DOHH2 (cell line): ENCODE results near the gene METTL16.
"Not testable (repeated sequence)": the region's sequence is repeated elsewhere in the genome, so short reads cannot be mapped to it uniquely, and the experiment has no call there.

Source experiments
- H3F3A ChIP-seq: fragments of 200-600 bp; sonication (generic), shearing (Covaris generic); 2 replicates; pipeline ENCODE4 v1.6.0; 2016; ENCODE audit warnings: antibody characterized with exemption, mild to moderate bottlenecking; ENCODE audit not compliant: control insufficient read depth, insufficient read depth
- H3K27ac ChIP-seq: fragments of 200-600 bp; sonication (generic); 2 replicates; pipeline ENCODE4 v1.5.1; 2014; ENCODE audit warnings: low read depth, mild to moderate bottlenecking, low read length, moderate library complexity
- H3K27me3 ChIP-seq: fragments of 200-600 bp; sonication (generic); 2 replicates; pipeline ENCODE4 v1.6.1; 2014; ENCODE audit warnings: mild to moderate bottlenecking, low read length, mixed read lengths; ENCODE audit not compliant: control insufficient read depth
- H3K36me3 ChIP-seq: fragments of 200-600 bp; sonication (generic); 2 replicates; pipeline ENCODE4 v1.6.1; 2014; ENCODE audit warnings: mild to moderate bottlenecking, low read length, moderate library complexity, mixed read lengths; ENCODE audit not compliant: control insufficient read depth
- H3K4me1 ChIP-seq: fragments of 200-600 bp; sonication (generic); 2 replicates; pipeline ENCODE4 v1.6.1; 2014; ENCODE audit warnings: mild to moderate bottlenecking, low read length, mixed read lengths; ENCODE audit not compliant: control insufficient read depth
- H3K4me2 ChIP-seq: fragments of 200-600 bp; sonication (generic); 2 replicates; pipeline ENCODE4 v1.6.0; 2014; ENCODE audit warnings: mild to moderate bottlenecking, low read length, moderate library complexity
- H3K4me3 ChIP-seq: fragments of 200-600 bp; sonication (generic); 2 replicates; pipeline ENCODE4 v1.5.1; 2014; ENCODE audit warnings: mild to moderate bottlenecking, low read length, mixed read lengths
- H3K79me2 ChIP-seq: fragments of 200-600 bp; sonication (generic); 2 replicates; pipeline ENCODE4 v1.6.1; 2014; ENCODE audit warnings: mild to moderate bottlenecking, low read length, mixed read lengths; ENCODE audit not compliant: control insufficient read depth
- H3K9me2 ChIP-seq: fragments of 200-600 bp; sonication (generic); replicated peaks from 2 replicates; pipeline ENCODE4 v1.6.1; 2014; ENCODE audit warnings: mild to moderate bottlenecking, low read length, mixed read lengths; ENCODE audit not compliant: control insufficient read depth
- H3K9me3 ChIP-seq: fragments of 200-600 bp; sonication (generic); 2 replicates; pipeline ENCODE4 v1.6.1; 2014; ENCODE audit warnings: antibody characterized with exemption, low read length, mixed read lengths; ENCODE audit not compliant: control insufficient read depth, insufficient read depth
- H4K20me1 ChIP-seq: fragments of 200-600 bp; sonication (generic); 2 replicates; pipeline ENCODE4 v1.6.0; 2014; ENCODE audit warnings: low read depth, mild to moderate bottlenecking, antibody characterized with exemption, low read length, moderate library complexity; ENCODE audit not compliant: control insufficient read depth, insufficient read depth
- CTCF ChIP-seq: fragments of 200-600 bp; sonication (generic); IDR thresholded peaks from one replicate; pipeline ENCODE4 v1.5.1; 2014; ENCODE audit warnings: antibody characterized with exemption, mild to moderate bottlenecking, low read depth, low read length; ENCODE audit not compliant: poor library complexity, severe bottlenecking
- EZH2phosphoT487 ChIP-seq: fragments of 200-600 bp; sonication (generic); IDR thresholded peaks from 2 replicates; pipeline ENCODE4 v1.6.1; 2017; ENCODE audit warnings: borderline replicate concordance, mild to moderate bottlenecking, antibody characterized with exemption, low read length, moderate library complexity, mixed read lengths

Gene METTL16

DNA sequence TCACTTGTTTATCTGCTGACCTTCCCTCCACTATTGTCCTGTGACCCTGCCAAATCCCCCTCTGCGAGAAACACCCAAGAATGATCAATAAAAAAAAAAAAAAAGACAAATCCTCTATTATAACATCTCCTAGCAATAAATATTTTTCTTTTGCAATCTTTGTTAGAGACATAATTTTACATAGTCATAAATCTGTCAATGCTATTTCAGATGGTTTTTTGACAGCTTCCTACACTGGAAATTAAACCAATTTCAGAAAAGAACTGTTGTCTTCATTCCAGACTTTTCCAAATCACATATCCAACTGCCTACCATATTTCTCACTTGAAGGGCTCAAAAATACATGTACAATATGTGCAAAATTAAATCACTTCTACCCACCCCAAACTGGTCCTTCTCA, 3.7 kb downstream of the METTL16 start:
- H3K4me1 ChIP-seq = peaks cover 30% of the 10 kb centered on the region
- H3K27ac ChIP-seq = no peak overlapping the region
- H3K9me2 ChIP-seq = no peaks in the 10 kb centered on the region
- TF ChIP-seq CTCF (no peak), EZH2phosphoT487 (no peak)
- H3K27me3 ChIP-seq = no peaks in the 10 kb centered on the region
- no peaks in the 10 kb centered on the region for H3K9me3 ChIP-seq
- H3F3A ChIP-seq = peaks cover 11% of the 10 kb centered on the region
- H3K79me2 ChIP-seq = peaks cover 77% of the 10 kb centered on the region
- peaks cover 17% of the 10 kb centered on the region for H3K36me3 ChIP-seq
- no peak overlapping the region for H3K4me2 ChIP-seq
- H3K4me3 ChIP-seq = no peak overlapping the region
- no peaks in the 10 kb centered on the region for H4K20me1 ChIP-seq

DNA sequence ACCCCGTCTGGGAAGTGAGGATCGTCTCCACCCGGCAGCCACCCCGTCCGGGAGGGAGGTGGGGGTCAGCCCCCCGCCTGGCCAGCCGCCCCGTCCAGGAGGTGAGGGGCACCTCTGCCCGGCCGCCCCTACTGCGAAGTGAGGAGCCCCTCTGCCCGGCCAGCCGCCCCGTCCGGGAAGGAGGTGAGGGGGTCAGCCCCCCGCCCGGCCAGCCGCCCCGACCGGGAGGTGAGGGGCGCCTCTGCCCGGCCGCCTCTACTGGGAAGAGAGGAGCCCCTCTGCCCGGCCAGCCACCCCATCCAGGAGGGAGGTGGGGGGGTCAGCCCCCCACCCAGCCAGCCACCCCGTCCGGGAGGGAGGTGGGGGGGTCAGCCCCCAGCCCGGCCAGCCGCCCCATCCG, 4.7 kb downstream of the METTL16 start:
- H3K27me3 ChIP-seq, H3K9me2 ChIP-seq, H3K4me3 ChIP-seq, H3K27ac ChIP-seq, H4K20me1 ChIP-seq, H3K9me3 ChIP-seq, H3K4me2 ChIP-seq: not testable (repeated sequence)
- H3F3A ChIP-seq = peaks cover 11% of the 10 kb centered on the region
- H3K79me2 ChIP-seq = peaks cover 83% of the 10 kb centered on the region
- H3K4me1 ChIP-seq = peaks cover 26% of the 10 kb centered on the region
- H3K36me3 ChIP-seq = peaks cover 19% of the 10 kb centered on the region

DNA sequence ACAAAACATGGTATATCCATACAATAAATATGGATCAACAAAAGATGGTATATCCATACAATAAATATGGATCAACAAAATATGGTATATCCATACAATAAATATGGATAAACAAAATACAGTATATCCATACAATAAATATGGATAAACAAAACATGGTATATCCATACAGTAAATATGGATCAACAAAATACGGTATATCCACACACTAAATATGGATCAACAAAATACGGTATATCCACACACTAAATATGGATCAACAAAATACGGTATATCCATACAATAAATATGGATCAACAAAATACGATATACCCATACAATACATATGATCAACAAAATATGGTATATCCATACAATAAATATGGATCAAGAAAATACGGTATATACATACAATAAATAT, 8.1 kb downstream of the METTL16 start:
- Histone ChIP-seq H3K79me2 (peaks cover 65% of the 10 kb centered on the region), H3K27ac (no peak overlapping the region)

More for the DNA sequence above, 8.1 kb downstream of the METTL16 start:
- Histone ChIP-seq H3K36me3 (peaks cover 34% of the 10 kb centered on the region), H3K27me3 (no peaks in the 10 kb centered on the region), H3K9me2 (no peaks in the 10 kb centered on the region), H3K4me3 (no peak overlapping the region), H3K4me1 (peaks cover 12% of the 10 kb centered on the region), H3K4me2 (no peak overlapping the region), H3F3A (peaks cover 3% of the 10 kb centered on the region; the same call in 1 of the 2 replicates), H4K20me1 (peaks cover 3% of the 10 kb centered on the region; the same call in 1 of the 2 replicates), H3K9me3 (no peaks in the 10 kb centered on the region)
- TF ChIP-seq CTCF (no peak), EZH2phosphoT487 (no peak)
